Erythroblast (primary cell): ENCODE results near the gene NCK2.

Experiments used
- GATA1 ChIP-seq: IDR thresholded peaks from 2 replicates; pipeline ENCODE4 v1.6.1; 2011; ENCODE audit warnings: low read depth, mild to moderate bottlenecking, control low read depth, low read length, moderate library complexity
- POLR2A ChIP-seq: IDR thresholded peaks from 2 replicates; pipeline ENCODE4 v1.6.1; 2011; ENCODE audit warnings: mild to moderate bottlenecking, low read length

GRCh38 chr2:105883911-105884694 lies 139.4 kb downstream of the NCK2 start:
- TF ChIP-seq POLR2A (no peak), GATA1 (no peak)
